ENCODE results near the gene EIF4ENIF1.

DNA sequence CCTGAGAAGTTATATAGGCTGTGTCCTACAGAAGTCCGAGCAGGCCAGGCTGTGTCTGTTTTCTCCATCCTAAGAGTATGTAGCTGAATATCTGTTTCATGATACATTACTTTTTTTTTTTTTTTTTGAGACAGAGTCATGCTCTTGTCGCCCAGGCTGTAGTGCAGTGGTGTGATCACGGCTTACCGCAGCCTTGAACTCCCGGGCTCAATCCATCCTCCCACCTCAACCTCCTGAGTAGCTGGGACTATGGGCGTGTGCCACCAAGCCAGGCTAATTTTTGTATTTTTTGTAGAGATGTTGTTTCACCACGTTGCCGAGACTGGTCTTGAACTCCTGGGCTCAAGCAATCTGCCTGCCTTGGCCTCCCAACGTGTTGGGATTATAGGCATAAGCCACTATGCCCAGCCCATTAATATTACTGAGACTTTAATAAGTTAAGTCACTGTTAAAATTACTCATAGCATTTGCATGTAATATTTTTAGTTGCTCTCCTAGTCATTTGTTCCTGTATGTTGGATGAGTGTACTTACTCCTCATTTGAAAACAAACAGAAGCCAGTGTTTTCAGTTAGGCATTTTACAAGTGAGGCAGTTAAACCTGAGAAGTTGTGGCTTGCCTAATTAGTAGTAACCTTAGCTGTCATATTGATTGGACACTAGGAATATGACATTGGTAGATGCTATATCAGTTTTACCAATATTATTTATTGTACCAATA lies 64.2 kb downstream of the EIF4ENIF1 start:
- TF ChIP-seq, protein P1, sequence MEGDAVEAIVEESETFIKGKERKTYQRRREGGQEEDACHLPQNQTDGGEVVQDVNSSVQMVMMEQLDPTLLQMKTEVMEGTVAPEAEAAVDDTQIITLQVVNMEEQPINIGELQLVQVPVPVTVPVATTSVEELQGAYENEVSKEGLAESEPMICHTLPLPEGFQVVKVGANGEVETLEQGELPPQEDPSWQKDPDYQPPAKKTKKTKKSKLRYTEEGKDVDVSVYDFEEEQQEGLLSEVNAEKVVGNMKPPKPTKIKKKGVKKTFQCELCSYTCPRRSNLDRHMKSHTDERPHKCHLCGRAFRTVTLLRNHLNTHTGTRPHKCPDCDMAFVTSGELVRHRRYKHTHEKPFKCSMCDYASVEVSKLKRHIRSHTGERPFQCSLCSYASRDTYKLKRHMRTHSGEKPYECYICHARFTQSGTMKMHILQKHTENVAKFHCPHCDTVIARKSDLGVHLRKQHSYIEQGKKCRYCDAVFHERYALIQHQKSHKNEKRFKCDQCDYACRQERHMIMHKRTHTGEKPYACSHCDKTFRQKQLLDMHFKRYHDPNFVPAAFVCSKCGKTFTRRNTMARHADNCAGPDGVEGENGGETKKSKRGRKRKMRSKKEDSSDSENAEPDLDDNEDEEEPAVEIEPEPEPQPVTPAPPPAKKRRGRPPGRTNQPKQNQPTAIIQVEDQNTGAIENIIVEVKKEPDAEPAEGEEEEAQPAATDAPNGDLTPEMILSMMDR (IDR thresholded peaks at IDR 0.05): no peak
- no peak for TF ChIP-seq POLR2A (IDR thresholded peaks at IDR 0.05)
